T-helper 17 cell (primary cell): ENCODE results near the gene CTF1. TPM values are rescaled to one million over a fixed set of nuclear protein-coding genes. Genes with fewer than 3 reads are reported as not detected.

Experiments used
- ATAC-seq: fragments of 150-1000 bp; cut with Tn5 transposase; 2 replicates; pipeline ENCODE4 v1.10.0; 2021; ENCODE audit warnings: mild to moderate bottlenecking, moderate library complexity
- DNase-seq, 3 donors: peaks; one replicate each; pipeline versions ENCODE4 v3.0.0 to v3.0.0-alpha.2; 2020 to 2021
- H3K9me3 ChIP-seq: one replicate; pipeline ENCODE4 v1.7.0; 2013; ENCODE audit warnings: low read length, mild to moderate bottlenecking; ENCODE audit not compliant: control insufficient read depth, poor library complexity, severe bottlenecking
- H3K27ac Mint-ChIP-seq: one replicate; pipeline ENCODE4 v1.8.0; 2022; ENCODE audit warnings: mild to moderate bottlenecking, moderate library complexity, mixed read lengths
- H3K27me3 Mint-ChIP-seq: one replicate; pipeline ENCODE4 v1.8.0; 2022; ENCODE audit warnings: mixed read lengths
- H3K36me3 Mint-ChIP-seq: one replicate; pipeline ENCODE4 v1.8.0; 2022; ENCODE audit warnings: low read depth, mixed read lengths
- H3K4me1 Mint-ChIP-seq: one replicate; pipeline ENCODE4 v1.8.0; 2022; ENCODE audit warnings: mild to moderate bottlenecking, mixed read lengths
- H3K4me3 Mint-ChIP-seq: one replicate; pipeline ENCODE4 v1.8.0; 2022; ENCODE audit warnings: mild to moderate bottlenecking, moderate library complexity, mixed read lengths
- total RNA-seq, 4 donors: library from RNA in 2 of 4; stranded (reverse) in 2 of 4; gene quantifications; one replicate each; pipeline ENCODE4 v1.2.3 and lab custom pipeline; 2022 to 2026

The CTF1 gene
- total RNA-seq, 2 donors from 2014 or later, result 0.26 TPM; not detected in 1

DNA sequence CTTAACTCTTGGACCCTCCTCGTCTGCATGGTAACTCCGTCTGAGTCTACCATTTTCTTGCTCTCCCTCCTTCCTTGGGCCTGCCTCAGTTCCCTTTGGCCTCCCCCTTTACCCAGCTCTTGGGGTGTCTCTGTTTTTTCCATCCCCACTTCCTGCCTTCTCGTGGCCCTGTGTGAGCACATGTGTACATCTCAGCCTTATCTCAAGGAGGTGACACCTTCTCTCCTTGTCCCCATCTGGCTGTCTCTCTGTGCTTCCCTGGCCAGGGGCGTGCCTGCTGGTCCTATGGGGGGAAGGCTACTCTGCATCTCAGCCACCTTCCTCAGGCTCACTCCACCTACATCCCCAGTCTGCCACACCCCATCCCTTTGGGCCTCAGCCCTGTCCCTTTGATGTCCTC lies 6.6 kb downstream of the CTF1 start:
- Mint-ChIP-seq H3K4me1 (peaks cover 25% of the 10 kb centered on the region), H3K36me3 (no peaks in the 10 kb centered on the region), H3K27ac (peak overlapping the region; percentile 96), H3K27me3 (no peaks in the 10 kb centered on the region), H3K4me3 (peak overlapping the region; percentile 97)
- H3K9me3 ChIP-seq, result no peaks in the 10 kb centered on the region
- no peak for DNase-seq
- no peak for ATAC-seq

DNA sequence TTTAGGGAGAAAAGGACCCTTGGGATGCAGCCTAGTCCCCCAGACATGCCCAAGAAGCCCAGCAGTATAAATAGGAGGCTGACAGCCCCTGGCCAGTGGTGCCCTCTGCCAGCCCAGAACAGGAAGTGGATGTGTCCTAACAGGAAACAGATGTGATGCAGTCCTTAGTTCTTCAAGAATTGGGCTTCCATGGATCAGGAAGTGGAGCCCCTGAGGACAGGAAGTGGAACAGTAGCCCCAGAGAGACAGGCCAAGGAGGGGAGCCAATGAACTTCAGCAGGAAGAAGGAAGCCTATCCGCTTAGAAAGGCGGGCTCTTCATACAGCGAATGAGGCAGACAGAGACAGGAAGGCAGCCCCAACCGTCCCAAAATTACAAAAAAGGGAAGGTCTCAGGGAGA lies 7.2 kb downstream of the CTF1 start:
- Mint-ChIP-seq H3K36me3 (no peaks in the 10 kb centered on the region), H3K4me3 (no peak overlapping the region), H3K27me3 (no peaks in the 10 kb centered on the region), H3K27ac (peak overlapping the region; percentile 96), H3K4me1 (peaks cover 26% of the 10 kb centered on the region)
- H3K9me3 ChIP-seq, result no peaks in the 10 kb centered on the region
- no peak for DNase-seq
- no peak for ATAC-seq

DNA sequence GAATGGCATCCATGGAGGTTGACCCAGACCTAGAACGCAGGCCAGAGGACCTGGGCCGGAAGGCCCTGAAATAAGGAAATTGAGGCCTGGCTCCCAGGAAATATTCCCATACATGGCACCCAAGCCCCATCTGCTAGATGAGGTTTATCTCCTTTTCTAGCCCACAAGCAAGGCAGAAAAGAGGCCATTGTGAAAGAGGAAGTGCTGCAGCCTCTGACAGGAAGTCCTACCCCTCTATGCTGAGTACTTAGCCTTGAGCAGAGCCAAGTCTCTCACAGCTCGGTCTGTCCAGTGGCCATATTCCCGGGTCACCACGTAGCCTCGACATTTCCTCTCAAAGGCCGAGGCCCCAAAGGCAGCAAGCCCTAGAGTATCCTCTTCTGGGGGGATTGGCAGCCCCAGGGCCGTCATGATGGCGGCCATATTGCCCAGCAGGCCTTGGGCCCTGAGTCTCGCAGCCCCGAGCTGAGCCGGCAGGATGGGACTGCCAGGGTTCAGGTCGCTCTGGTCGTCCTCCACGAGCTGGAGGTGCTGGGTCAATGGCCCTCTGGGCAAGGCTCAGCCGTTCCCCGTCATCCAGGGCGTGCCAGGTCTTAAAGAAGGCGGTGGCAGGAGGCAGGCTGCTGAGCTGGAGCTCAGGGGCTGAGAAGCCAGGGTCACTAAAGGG lies 7.8 kb downstream of the CTF1 start:
- peaks cover 26% of the 10 kb centered on the region for H3K4me1 Mint-ChIP-seq
- H3K4me3 Mint-ChIP-seq, result no peak overlapping the region
- H3K27ac Mint-ChIP-seq, result no peak overlapping the region
- ATAC-seq, result no peak
- H3K9me3 ChIP-seq, result no peaks in the 10 kb centered on the region
- no peak for DNase-seq
- H3K27me3 Mint-ChIP-seq, result no peaks in the 10 kb centered on the region
- H3K36me3 Mint-ChIP-seq, result no peaks in the 10 kb centered on the region

DNA sequence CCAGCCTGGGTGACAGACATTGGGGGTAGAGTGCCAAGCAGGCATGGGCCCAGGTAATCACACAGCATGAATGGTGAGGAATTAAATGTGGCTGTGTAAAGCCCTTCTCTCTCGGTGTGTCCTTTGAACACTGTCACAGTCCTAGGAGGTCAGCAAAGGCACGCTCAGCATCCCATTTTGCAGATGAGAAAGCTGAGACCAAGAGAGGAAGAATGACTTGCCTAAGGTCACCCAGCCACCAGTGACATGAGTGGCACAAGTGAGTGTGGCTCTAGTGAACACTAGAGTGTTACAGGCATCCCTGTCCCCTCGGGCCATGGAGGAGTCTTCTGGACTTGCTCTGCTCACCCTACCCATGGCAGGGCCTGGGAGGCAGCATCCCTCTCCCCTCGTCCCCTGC lies 10.7 kb downstream of the CTF1 start:
- H3K4me3 Mint-ChIP-seq, result no peak overlapping the region
- H3K27ac Mint-ChIP-seq, result no peak overlapping the region
- DNase-seq (no peak), ATAC-seq (no peak)
- no peaks in the 10 kb centered on the region for H3K9me3 ChIP-seq
- no peaks in the 10 kb centered on the region for H3K36me3 Mint-ChIP-seq
- no peaks in the 10 kb centered on the region for H3K27me3 Mint-ChIP-seq
- H3K4me1 Mint-ChIP-seq, result peaks cover 21% of the 10 kb centered on the region

DNA sequence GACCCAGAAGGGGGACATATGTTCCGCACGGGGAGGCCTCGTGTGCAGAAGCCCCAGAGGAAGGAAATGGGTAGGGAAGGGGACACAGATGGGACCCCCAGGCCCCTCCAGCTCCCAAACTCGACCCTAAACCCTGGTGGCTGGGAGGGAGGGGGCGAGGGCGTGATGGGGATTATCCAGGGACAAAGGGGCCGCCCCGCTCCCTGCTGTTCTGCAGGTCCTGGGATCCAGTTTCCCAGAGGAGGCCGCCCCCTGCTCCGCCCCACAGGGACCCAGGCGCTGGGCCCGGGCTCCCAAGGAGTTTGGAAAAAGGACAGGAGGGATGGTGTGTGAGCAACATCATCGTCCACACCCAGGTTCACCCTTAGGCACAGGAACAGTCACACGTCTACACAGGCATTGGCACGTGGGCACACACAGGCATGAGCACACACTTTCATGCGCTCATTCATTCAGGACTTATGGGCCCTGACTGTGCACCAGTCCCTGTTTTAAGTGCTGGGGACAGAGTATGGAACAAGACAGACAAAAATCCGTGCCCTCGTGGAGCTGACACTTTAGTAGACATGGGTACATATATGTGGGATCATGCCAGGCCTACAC lies 14.1 kb downstream of the CTF1 start:
- no peak for ATAC-seq
- H3K27ac Mint-ChIP-seq, result no peak overlapping the region
- no peaks in the 10 kb centered on the region for H3K27me3 Mint-ChIP-seq
- no peak for DNase-seq
- no peaks in the 10 kb centered on the region for H3K36me3 Mint-ChIP-seq
- peaks cover 9% of the 10 kb centered on the region for H3K4me1 Mint-ChIP-seq
- no peak overlapping the region for H3K4me3 Mint-ChIP-seq
- no peaks in the 10 kb centered on the region for H3K9me3 ChIP-seq

DNA sequence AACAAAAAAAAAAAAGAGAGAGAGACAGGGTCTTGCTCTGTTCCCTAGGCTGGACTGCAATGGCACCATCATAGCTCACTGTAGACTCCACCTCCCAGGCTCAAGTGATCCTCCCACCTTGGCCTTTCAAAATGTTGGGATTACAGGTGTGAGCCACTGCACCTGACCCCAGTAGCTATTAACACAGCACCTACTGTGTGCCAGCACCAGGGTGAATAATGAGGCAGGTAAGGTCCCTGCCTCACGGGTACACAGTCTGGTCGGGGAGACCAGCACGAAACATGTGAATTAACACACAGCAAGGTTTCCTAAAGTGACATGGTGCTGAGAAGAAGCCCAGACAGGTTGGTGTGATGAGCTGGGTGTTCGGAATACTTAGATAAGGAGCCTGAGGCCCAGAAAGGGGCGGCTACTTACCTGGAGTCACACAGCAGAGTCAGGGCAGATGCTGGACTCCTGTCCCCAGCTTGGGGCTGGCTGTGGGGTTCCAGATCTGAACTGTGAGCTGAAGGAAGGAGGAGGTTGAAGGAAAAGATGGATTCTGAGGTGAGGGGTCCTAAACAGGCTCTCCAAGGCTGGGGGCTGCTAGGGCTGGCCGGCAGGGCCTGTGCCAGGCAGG lies 16.5 kb downstream of the CTF1 start:
- H3K9me3 ChIP-seq, result no peaks in the 10 kb centered on the region

DNA sequence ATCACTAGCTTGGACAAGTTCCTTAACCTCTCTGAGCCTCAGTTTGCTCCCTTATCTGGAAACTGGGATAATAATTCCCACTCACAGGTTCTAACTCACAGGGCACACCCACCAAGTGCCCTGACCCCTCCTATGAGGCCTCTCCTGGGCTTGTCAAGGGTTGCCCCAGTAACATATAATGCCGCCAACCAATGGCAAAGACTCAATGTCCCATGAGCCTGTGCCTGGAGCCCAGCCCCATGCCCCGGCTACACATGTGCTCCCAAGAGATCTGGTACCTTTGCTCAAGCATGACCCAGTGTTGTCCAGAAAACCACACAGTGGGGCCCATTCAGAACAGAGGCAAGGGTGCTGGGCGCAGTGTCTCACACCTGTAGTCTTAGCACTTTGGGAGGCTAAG lies 18.4 kb downstream of the CTF1 start:
- Mint-ChIP-seq H3K4me3 (no peak overlapping the region), H3K27me3 (no peaks in the 10 kb centered on the region), H3K27ac (no peak overlapping the region), H3K36me3 (no peaks in the 10 kb centered on the region), H3K4me1 (no peaks in the 10 kb centered on the region)
- H3K9me3 ChIP-seq, result no peaks in the 10 kb centered on the region
- ATAC-seq (no peak), DNase-seq (no peak)

More for the DNA sequence above, 16.5 kb downstream of the CTF1 start:
- ATAC-seq, result no peak
- no peak for DNase-seq
- Mint-ChIP-seq H3K36me3 (no peaks in the 10 kb centered on the region), H3K27me3 (no peaks in the 10 kb centered on the region), H3K4me3 (peak overlapping the region; percentile 67), H3K4me1 (peaks cover 2% of the 10 kb centered on the region), H3K27ac (no peak overlapping the region)

DNA sequence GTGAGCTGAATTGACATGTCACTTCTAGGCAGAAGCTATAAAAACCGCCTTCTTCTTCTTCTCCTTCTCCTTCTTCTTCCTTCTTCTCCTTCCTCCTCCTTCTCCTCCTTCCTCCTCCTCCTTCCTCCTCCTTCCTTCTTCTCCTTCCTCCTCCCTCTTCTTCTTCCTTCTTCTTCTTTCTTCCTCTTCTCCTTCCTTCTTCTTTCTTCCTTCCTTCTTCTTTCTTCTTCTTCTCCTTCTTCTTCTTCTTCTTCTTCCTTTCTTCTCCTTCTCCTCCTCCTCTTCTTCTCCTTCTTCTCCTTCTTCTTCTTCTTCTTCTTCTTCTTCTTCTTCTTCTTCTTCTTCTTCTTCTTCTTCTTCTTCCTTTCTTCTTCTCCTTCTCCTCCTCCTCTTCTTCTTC lies 22.2 kb downstream of the CTF1 start:
- no peak overlapping the region for H3K27ac Mint-ChIP-seq

DNA sequence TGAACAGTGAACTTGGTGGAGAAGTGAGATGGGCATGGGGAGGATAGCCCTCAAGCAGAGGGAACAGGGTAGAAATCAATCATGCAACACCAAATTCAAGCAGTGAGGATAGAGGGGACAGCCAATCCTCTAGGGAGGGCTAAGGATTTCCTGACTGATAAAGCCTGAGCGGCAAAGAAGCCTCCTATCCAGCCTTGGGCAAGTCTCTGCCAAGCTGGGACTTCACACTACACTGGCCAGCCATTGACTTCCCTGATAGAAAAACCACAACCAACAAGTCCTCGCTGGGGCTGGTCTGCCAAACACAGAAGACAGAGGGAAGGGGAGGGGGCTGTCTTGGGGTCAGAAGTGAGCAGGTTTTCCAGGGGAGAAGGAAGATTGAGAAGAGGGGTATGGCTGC lies 24.5 kb downstream of the CTF1 start:
- Mint-ChIP-seq H3K4me1 (peaks cover 20% of the 10 kb centered on the region), H3K27ac (peak overlapping the region; percentile 98), H3K27me3 (no peaks in the 10 kb centered on the region), H3K4me3 (peak overlapping the region; percentile 47), H3K36me3 (no peaks in the 10 kb centered on the region)
- no peak for ATAC-seq
- H3K9me3 ChIP-seq, result no peaks in the 10 kb centered on the region
- no peak for DNase-seq

More for the DNA sequence above, 22.2 kb downstream of the CTF1 start:
- Mint-ChIP-seq H3K27me3 (no peaks in the 10 kb centered on the region), H3K4me1 (peaks cover 11% of the 10 kb centered on the region), H3K4me3 (no peak overlapping the region), H3K36me3 (no peaks in the 10 kb centered on the region)
- ATAC-seq, result no peak
- no peaks in the 10 kb centered on the region for H3K9me3 ChIP-seq
- no peak for DNase-seq

DNA sequence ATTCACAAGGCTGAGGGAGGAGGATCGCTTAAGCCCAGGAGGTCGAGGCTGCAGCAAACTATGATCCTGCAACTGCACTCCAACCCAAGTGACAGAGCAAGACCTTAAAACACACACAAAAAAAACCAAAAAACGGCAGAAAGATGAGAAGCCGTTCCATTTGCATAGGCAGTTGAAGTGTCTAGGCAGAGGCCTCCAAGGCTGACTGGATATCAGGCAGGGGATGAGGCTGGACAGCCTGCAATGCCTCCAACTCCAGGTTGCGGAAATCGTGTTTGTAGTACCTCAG lies 25.0 kb downstream of the CTF1 start:
- Mint-ChIP-seq H3K4me1 (peaks cover 25% of the 10 kb centered on the region), H3K27me3 (no peaks in the 10 kb centered on the region), H3K4me3 (peak overlapping the region; percentile 99), H3K36me3 (no peaks in the 10 kb centered on the region), H3K27ac (peak overlapping the region; percentile 98)
- no peak for ATAC-seq
- no peak for DNase-seq
- no peaks in the 10 kb centered on the region for H3K9me3 ChIP-seq

DNA sequence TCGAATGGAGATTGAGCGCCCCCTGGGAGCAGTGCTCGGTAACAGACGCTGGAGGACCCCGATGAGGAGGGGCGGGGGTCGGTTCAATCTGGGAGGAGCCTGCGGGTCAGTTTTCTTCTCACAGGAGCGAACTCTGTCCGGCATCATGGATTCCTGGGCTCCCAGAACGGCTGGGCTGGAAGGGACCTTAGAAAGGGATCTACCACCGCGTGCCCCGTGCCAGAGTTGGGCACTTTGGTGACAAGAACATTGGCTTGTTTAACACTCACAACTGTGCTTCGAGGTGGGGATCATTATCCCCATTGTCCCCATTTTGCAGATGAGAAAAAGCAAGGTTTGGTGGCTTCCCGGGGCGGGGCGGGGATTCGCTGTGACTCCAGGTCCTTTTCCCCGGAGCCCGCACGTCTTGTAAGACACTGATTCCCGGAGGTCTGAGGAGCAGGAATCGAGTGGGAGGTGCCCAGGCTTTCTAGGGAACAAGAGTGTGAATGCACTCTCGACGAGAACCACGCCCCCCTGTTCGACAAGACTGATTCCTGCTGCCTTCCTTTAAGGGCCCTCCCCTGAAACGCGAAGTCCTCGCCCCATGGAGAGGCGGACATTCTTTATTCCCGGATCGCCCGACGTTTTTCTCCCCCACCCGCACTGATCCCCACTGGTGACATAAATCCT lies 25.5 kb downstream of the CTF1 start:
- ATAC-seq (no peak), DNase-seq (peak; percentile 78 to 83 (median 79))
- peak overlapping the region; percentile 99 for H3K4me3 Mint-ChIP-seq
- no peaks in the 10 kb centered on the region for H3K27me3 Mint-ChIP-seq
- H3K27ac Mint-ChIP-seq, result peak overlapping the region; percentile 98
- H3K9me3 ChIP-seq, result no peaks in the 10 kb centered on the region
- no peaks in the 10 kb centered on the region for H3K36me3 Mint-ChIP-seq
- H3K4me1 Mint-ChIP-seq, result peaks cover 29% of the 10 kb centered on the region

DNA sequence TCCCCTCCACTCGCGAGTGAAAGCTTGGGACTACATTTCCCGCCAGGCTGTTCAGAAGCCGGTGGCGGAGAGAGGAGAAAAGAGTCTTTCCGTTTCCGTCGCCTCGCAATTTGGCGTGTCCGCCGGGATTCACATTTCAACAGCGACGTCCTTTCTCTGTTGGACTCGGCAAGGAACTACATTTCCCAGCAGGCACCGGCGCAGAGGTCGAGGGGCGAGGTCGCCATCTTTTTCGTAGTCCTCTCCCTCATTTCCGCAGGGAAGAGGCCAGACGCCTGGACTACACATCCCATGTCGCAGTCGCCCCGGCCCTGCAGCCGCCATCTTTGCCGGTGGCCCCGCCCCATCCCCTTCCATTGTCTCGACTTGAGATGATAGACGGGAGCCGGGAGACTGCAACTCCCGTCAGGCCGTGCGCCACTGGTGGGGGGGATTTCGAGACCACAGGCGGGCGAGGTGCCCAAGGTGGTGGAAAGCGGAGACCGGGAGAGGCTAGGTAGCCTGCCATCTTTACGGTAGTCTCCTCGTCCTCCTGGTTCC lies 26.1 kb downstream of the CTF1 start:
- Mint-ChIP-seq H3K27ac (peak overlapping the region; percentile 98), H3K27me3 (no peaks in the 10 kb centered on the region), H3K36me3 (no peaks in the 10 kb centered on the region), H3K4me3 (peak overlapping the region; percentile 99), H3K4me1 (peaks cover 29% of the 10 kb centered on the region)
- DNase-seq (peak; percentile 97 to 99 (median 97)), ATAC-seq (peak; percentile 81)
- H3K9me3 ChIP-seq, result no peaks in the 10 kb centered on the region

DNA sequence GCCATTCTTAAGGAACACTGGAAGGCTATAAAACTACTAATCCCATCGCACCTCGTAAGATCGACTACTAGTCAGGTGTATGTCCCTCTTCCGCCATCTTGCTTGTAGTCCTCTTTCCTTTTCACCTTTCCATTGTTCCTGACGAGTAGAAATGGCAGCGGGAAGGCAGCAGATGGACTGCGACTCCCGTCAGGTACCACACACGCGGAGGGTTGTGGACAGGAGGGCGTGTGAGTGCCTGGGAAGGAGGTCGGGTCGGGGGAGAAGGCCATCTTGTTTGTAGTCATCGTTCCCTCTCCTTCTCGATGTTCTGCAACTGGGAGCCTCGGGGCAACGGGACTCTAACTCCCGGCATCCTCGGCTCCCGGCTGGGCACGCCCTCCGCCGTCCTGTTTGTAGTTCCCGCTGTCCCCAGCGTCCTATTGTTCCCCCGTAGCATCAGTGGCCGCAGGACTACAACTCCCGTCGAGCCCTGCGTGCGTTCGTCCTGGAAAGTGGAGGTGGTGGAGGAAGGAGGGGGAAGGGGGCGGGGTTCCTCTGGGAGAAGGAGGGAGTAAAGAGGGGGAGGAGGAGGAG lies 26.6 kb downstream of the CTF1 start:
- Mint-ChIP-seq H3K4me3 (peak overlapping the region; percentile 99), H3K27ac (peak overlapping the region; percentile 98), H3K4me1 (peaks cover 29% of the 10 kb centered on the region), H3K27me3 (no peaks in the 10 kb centered on the region), H3K36me3 (no peaks in the 10 kb centered on the region)
- peak; percentile 89 to 94 (median 91) for DNase-seq
- ATAC-seq, result peak; percentile 74
- H3K9me3 ChIP-seq, result no peaks in the 10 kb centered on the region
